GM12801 (cell line): ENCODE data around the gene THSD7B.

Experiments used
- CTCF ChIP-seq: IDR thresholded peaks from one replicate; pipeline ENCODE4 v1.5.1; 2011; ENCODE audit warnings: control low read depth; ENCODE audit not compliant: insufficient read length; ENCODE audit errors: extremely low read depth

Gene THSD7B

GRCh38 chr2:137467246-137467862, 702.0 kb downstream of the THSD7B start:
- TF ChIP-seq CTCF: no peak

- TF ChIP-seq CTCF: no peak
Measured at GRCh38 chr2:137493261-137493660, 727.9 kb downstream of the THSD7B start.

- no peak for TF ChIP-seq CTCF
Measured at GRCh38 chr2:137500599-137500998, 735.3 kb downstream of the THSD7B start.

DNA sequence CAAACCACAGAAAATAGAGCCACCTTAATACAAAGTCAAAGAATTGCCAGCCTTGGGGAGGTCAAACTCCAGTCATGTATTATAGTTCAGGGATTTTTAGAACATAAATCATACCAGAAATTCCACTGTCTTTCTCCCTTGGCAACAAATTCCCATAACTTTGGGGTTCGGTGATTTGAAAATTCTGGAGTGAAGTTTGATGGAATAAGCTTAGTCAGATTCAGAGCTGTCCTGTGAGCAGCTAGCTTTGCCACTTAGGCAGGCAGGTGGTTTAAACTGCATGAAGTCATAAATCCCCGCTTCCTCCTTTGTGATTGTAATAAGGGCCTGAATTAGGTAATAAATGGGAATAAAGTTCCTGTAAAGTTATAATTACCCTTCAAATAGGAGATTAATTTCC, 741.9 kb downstream of the THSD7B start:
- TF ChIP-seq CTCF: no peak

GRCh38 chr2:137508739-137509384, 743.5 kb downstream of the THSD7B start:
- TF ChIP-seq CTCF: no peak

GRCh38 chr2:137511526-137511925, 746.2 kb downstream of the THSD7B start:
- no peak for TF ChIP-seq CTCF

DNA sequence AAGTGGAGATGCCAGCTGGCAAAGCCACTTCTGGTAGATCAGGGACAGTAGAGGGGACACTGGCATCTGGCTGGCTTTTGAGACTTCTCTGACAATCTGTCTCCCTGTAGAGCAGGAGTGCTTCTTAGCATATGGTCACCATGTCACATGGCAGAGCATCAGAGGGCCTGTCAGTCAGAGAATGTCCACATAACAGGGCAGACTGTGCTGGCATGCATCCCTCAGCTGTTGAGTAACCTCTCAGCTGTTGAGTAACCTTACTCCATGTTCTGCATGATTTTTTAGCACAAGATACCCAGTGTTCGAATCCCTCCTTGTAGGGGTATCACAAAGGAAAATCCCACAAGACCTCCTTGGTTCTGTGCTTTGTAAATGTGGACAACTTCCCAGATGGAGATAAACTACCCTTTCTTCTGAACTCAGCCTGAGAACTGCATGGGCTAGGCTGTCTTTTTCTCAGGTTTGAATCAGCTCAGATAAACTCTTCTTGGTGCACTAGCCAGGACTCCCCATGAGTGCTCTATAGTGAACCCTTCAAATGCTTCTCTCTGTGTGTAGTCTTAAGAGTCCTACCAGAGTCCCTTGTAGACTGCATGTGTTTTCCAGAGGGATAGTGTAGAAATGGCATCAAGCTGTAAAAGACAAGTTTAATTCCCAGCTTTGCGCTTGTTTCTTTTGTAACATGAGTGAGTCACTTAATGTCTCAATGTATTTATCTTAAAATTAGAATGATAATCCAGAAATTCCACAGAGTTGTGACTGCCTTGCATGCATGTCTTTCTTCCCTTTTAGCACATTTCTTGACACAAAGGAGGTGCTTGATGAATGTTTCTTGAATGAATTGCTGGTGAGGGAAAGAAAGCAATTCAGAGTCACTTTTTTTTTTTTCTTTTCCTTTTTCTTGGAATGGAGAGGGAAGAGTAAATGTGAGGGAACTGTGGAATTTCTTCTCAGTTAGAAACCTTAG, 756.6 kb downstream of the THSD7B start:
- no peak for TF ChIP-seq CTCF
